ENCODE results near the gene ZBED6.

DNA sequence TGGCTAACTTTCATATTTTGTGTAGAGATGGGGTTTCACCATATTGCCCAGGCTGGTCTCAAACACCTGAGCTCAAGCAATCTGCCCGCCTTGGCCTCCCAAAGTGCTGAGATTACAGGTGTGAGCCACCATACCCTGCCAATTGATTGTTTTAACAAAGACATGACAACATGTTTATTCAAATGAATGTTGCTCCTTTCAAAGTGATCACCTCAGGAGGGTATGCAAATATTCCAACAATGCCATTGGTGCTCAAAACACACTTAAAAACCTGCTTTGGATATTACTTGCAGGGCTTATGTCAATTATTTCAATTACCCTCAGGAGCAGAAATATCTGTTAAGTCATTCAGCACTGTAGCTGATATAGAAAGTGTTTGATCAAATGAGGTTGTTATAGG, 22.6 kb upstream of the ZBED6 start:
- TF ChIP-seq JUNB (IDR thresholded peaks at IDR 0.05) (no peak), SMC3 (IDR thresholded peaks at IDR 0.05; ENCODE audit: borderline replicate concordance, low read length) (no peak), RFX5 (IDR thresholded peaks at IDR 0.05; ENCODE audit: low read depth, low read length) (no peak)
- TF ChIP-seq, protein P1, sequence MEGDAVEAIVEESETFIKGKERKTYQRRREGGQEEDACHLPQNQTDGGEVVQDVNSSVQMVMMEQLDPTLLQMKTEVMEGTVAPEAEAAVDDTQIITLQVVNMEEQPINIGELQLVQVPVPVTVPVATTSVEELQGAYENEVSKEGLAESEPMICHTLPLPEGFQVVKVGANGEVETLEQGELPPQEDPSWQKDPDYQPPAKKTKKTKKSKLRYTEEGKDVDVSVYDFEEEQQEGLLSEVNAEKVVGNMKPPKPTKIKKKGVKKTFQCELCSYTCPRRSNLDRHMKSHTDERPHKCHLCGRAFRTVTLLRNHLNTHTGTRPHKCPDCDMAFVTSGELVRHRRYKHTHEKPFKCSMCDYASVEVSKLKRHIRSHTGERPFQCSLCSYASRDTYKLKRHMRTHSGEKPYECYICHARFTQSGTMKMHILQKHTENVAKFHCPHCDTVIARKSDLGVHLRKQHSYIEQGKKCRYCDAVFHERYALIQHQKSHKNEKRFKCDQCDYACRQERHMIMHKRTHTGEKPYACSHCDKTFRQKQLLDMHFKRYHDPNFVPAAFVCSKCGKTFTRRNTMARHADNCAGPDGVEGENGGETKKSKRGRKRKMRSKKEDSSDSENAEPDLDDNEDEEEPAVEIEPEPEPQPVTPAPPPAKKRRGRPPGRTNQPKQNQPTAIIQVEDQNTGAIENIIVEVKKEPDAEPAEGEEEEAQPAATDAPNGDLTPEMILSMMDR (IDR thresholded peaks at IDR 0.05 in 2 of 3, conservative IDR thresholded peaks at IDR 0.05 in 1 of 3; ENCODE audit: control insufficient read depth in 2 of 3, extremely low read depth in 1 of 3, insufficient read depth in 1 of 3, low read depth in 3 of 3, low read length in 3 of 3), result no peak
